Nasal cavity respiratory epithelium epithelial cell of viscerocranial mucosa (primary cell): ENCODE measurements around the gene LPAR4. TPM values are rescaled to one million over a fixed set of nuclear protein-coding genes. Genes with fewer than 3 reads are reported as not detected.

Source experiments
- total RNA-seq: library from RNA; depleted of rRNA; stranded (reverse); fragments of >200 nt; gene quantifications from 2 replicates; pipeline ENCODE4 v1.2.3, GENCODE V29; 2014

The LPAR4 gene, protein sequence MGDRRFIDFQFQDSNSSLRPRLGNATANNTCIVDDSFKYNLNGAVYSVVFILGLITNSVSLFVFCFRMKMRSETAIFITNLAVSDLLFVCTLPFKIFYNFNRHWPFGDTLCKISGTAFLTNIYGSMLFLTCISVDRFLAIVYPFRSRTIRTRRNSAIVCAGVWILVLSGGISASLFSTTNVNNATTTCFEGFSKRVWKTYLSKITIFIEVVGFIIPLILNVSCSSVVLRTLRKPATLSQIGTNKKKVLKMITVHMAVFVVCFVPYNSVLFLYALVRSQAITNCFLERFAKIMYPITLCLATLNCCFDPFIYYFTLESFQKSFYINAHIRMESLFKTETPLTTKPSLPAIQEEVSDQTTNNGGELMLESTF
- total RNA-seq = not detected in 2 replicates

DNA sequence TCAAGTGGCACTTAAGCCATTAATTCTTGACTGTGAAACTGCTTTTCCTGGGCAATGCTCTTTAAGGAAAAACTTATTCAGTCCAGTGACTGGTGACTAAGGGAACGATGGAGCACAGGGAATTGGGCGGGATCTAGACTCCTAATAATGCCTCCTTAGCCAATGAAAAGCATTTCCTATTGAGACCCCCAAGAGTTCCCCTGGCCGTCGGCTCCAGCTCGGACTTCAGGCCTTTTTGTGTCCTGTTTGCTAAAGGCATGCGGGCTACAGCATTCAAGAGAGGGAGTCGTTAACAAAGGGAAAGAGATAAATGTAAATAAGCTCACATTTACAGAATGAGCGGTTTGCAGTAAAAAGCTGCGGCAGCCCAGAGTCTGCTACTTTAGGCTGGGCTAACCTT is at the start of gene LPAR4:
LPAR4 (plus strand) TSS at position 232 of the 400 bp plus-strand sequence. CDS start 7,150 bp downstream, outside the sequence.

Other genes with a start within 250 kb of the LPAR4 start
- gene RTL3, start 88.4 kb upstream of the LPAR4 start, total RNA-seq = not detected in 2 replicates
- not detected in 2 replicates for gene P2RY10, start 197.7 kb downstream of the LPAR4 start, total RNA-seq